GM12878 (cell line): ENCODE measurements around the gene CASS4. TPM values are rescaled to one million over a fixed set of nuclear protein-coding genes. Genes with fewer than 3 reads are reported as not detected.

Experiments
- ATAC-seq: fragments of 200-7000 bp; cut with Tn5 transposase; 3 replicates; pipeline ENCODE4 v1.9.1; 2020; ENCODE audit warnings: mild to moderate bottlenecking, moderate library complexity
- BruUV-seq: library from RNA; stranded (reverse); fragments of 400-500 nt; replicated peaks from 2 replicates; lab custom pipeline; 2021; lab: Mats Ljungman, UMichigan
- CTCF ChIA-PET: fragments of 300-600 bp; sonication (Branson Sonifier 250); formaldehyde crosslinking; extraction: SDS; loops from one replicate; lab custom pipeline; 2021; ENCODE audit warnings: inconsistent platforms; lab: Yijun Ruan, JAX
- POLR2A ChIA-PET: fragments of 350-600 bp; formaldehyde crosslinking; extraction: SDS; loops from one replicate; lab custom pipeline; 2021; ENCODE audit warnings: inconsistent platforms; lab: Charles Lee
- RAD21 ChIA-PET: fragments of 300-600 bp; sonication (Branson Sonifier 250); formaldehyde crosslinking; loops from one replicate; lab custom pipeline; 2023; ENCODE audit warnings: antibody characterized with exemption; ENCODE audit not compliant: unreplicated experiment; lab: Charles Lee
- SMC1A ChIA-PET: fragments of 300-600 bp; sonication (Branson Sonifier 250); formaldehyde crosslinking; loops from one replicate; lab custom pipeline; 2023; ENCODE audit not compliant: unreplicated experiment, uncharacterized antibody; lab: Charles Lee
- DNase-seq: peaks from one replicate; pipeline ENCODE4 v3.0.0-alpha.2; 2011; ENCODE audit warnings: low read depth, low spot score
- FAIRE-seq: peaks from 3 replicates; lab custom pipeline; 2011; peaks lifted over from hg19 to GRCh38; lab: Jason Lieb, UNC
- H2AFZ ChIP-seq: 2 replicates; pipeline ENCODE4 v1.6.0; 2011; ENCODE audit warnings: low read depth, low read length, control low read depth; ENCODE audit not compliant: control insufficient read depth
- H3K27ac ChIP-seq: 2 replicates; pipeline ENCODE4 v1.5.1; 2011; ENCODE audit warnings: control low read depth; ENCODE audit not compliant: control insufficient read depth, insufficient read depth
- H3K27me3 ChIP-seq, 2 experiments: replicated peaks in 1 of 2; 2 replicates each; pipeline versions ENCODE4 v1.6.0 to v1.6.1; 2011; ENCODE audit warnings: low read length in 1 of 2; ENCODE audit not compliant: control insufficient read depth in 2 of 2, insufficient read depth in 2 of 2
- H3K36me3 ChIP-seq, 2 experiments: 2 replicates each; pipeline ENCODE4 v1.5.1; 2011; ENCODE audit warnings: low read length in 1 of 2; ENCODE audit not compliant: control insufficient read depth in 2 of 2, insufficient read depth in 2 of 2
- H3K4me1 ChIP-seq: 2 replicates; pipeline ENCODE4 v1.6.1; 2011; ENCODE audit warnings: mild to moderate bottlenecking, low read length, moderate library complexity, mixed read lengths; ENCODE audit not compliant: control insufficient read depth, insufficient read depth
- H3K4me2 ChIP-seq: 2 replicates; pipeline ENCODE4 v1.6.0; 2011; ENCODE audit warnings: control low read depth; ENCODE audit not compliant: control insufficient read depth, insufficient read depth
- H3K4me3 ChIP-seq: fragments of 200-600 bp; sonication (generic); 2 replicates; pipeline ENCODE4 v1.5.1; 2016
- H3K79me2 ChIP-seq: 2 replicates; pipeline ENCODE4 v1.6.0; 2011; ENCODE audit warnings: low read length; ENCODE audit not compliant: control insufficient read depth, insufficient read depth
- H3K9ac ChIP-seq: 2 replicates; pipeline ENCODE4 v1.8.0; 2011; ENCODE audit warnings: low read length, control low read depth, mixed read lengths; ENCODE audit not compliant: control insufficient read depth, insufficient read depth
- H3K9me3 ChIP-seq: replicated peaks from 3 replicates; pipeline ENCODE4 v1.5.1; 2011; ENCODE audit warnings: mild to moderate bottlenecking, low read length; ENCODE audit not compliant: control insufficient read depth, insufficient read depth
- H4K20me1 ChIP-seq: 2 replicates; pipeline ENCODE4 v1.6.0; 2011; ENCODE audit not compliant: control insufficient read depth, insufficient read depth
- ATF7 ChIP-seq: fragments of 450-650 bp; IDR thresholded peaks from 2 replicates; pipeline ENCODE4 v1.6.1; 2016; ENCODE audit warnings: low read depth, mild to moderate bottlenecking
- BACH1 ChIP-seq: fragments of 450-650 bp; IDR thresholded peaks from 2 replicates; pipeline ENCODE4 v1.6.1; 2017; ENCODE audit warnings: mild to moderate bottlenecking, borderline replicate concordance
- BCL11A ChIP-seq: IDR thresholded peaks from 2 replicates; pipeline ENCODE4 v1.6.1; 2011; ENCODE audit warnings: low read depth, low read length
- CBFB ChIP-seq: IDR thresholded peaks from 2 replicates; pipeline ENCODE4 v1.6.1; 2016; ENCODE audit warnings: antibody characterized with exemption, low read depth
- CHD2 ChIP-seq: IDR thresholded peaks from 2 replicates; pipeline ENCODE4 v1.6.1; 2011; ENCODE audit warnings: low read depth, low read length, improper control_type of control experiment, borderline replicate concordance
- HDGF ChIP-seq: fragments of 450-650 bp; IDR thresholded peaks from 2 replicates; pipeline ENCODE4 v1.6.1; 2016; ENCODE audit warnings: antibody characterized with exemption
- IRF4 ChIP-seq: IDR thresholded peaks from 2 replicates; pipeline ENCODE4 v1.6.1; 2011; ENCODE audit warnings: low read depth, low read length
- KLF5 ChIP-seq: fragments of 450-650 bp; IDR thresholded peaks from 2 replicates; pipeline ENCODE4 v1.6.1; 2014; ENCODE audit warnings: mild to moderate bottlenecking; ENCODE audit not compliant: partially characterized antibody
- MXI1 ChIP-seq: fragments of 150-350 bp; IDR thresholded peaks from 2 replicates; pipeline ENCODE4 v1.6.1; 2011; ENCODE audit warnings: low read depth, mild to moderate bottlenecking, inconsistent platforms, low read length, improper control_type of control experiment
- MYC ChIP-seq: IDR thresholded peaks from 2 replicates; pipeline ENCODE4 v1.6.1; 2011; ENCODE audit warnings: mild to moderate bottlenecking, low read length, moderate library complexity, inconsistent platforms; ENCODE audit not compliant: insufficient read depth, insufficient replicate concordance, insufficient read length, severe bottlenecking
- NFYB ChIP-seq: IDR thresholded peaks from 2 replicates; pipeline ENCODE4 v1.6.1; 2011; ENCODE audit warnings: low read depth, mild to moderate bottlenecking, low read length, improper control_type of control experiment, moderate library complexity; ENCODE audit not compliant: insufficient read depth
- PKNOX1 ChIP-seq: fragments of 450-650 bp; IDR thresholded peaks from 2 replicates; pipeline ENCODE4 v1.6.1; 2016; ENCODE audit warnings: mild to moderate bottlenecking
- SMAD1 ChIP-seq: fragments of 450-650 bp; IDR thresholded peaks from 2 replicates; pipeline ENCODE4 v1.6.1; 2018; ENCODE audit warnings: mild to moderate bottlenecking, low read depth; ENCODE audit not compliant: partially characterized antibody
- SRF ChIP-seq, 2 experiments: IDR thresholded peaks; 2 replicates each; pipeline ENCODE4 v1.6.1; 2011; ENCODE audit warnings: low read depth in 2 of 2, low read length in 2 of 2, mild to moderate bottlenecking in 1 of 2, moderate library complexity in 1 of 2
- TARDBP ChIP-seq: IDR thresholded peaks from 2 replicates; pipeline ENCODE4 v1.6.1; 2016; ENCODE audit warnings: borderline replicate concordance
- WGBS: methylation state at CpG from one replicate; pipeline ENCODE4 v1.1.6; 2016; ENCODE audit warnings: low lambda C conversion rate; ENCODE audit not compliant: insufficient replicate concordance, insufficient coverage; ENCODE audit errors: missing lambda C conversion rate; 5-methylcytosine and 5-hydroxymethylcytosine counted together
- in situ Hi-C: fragments of 300-500 bp; cut with MboI; formaldehyde crosslinking; loops from 9 replicates; pipeline ENCODE4 v1.14.3; 2018; ENCODE audit warnings: mixed read lengths
- intact Hi-C: fragments of 100-400 bp; cut with micrococcal nuclease; formaldehyde crosslinking; loops from one replicate; pipeline ENCODE4 v1.14.2; 2022; ENCODE audit not compliant: unreplicated experiment
- polyA plus RNA-seq, 11 experiments: library from polyadenylated mRNA; depleted of rRNA in 4 of 11; unstranded in 6 of 11; stranded (reverse) in 5 of 11; fragments of >200 nt; fragmentation: Nextera tagmentation in 4 of 11; fragmentation: Illumina TruSeq in 1 of 11; extraction: Ambion mirVana in 4 of 11; extraction: Trizol in 1 of 11; gene quantifications; 1 replicate in 1 of 11; 2 replicates in 10 of 11; pipeline versions ENCODE4 v1.2.1 to v1.2.3, GENCODE V29; 2011 to 2016; ENCODE audit warnings: inconsistent platforms in 2 of 11, missing spikeins in 2 of 11, low read depth in 1 of 11
- total RNA-seq, 4 experiments: library from RNA; depleted of rRNA in 3 of 4; stranded (reverse); fragments of >200 nt in 3 of 4; fragmentation: Illumina TruSeq in 1 of 4; extraction: Trizol in 1 of 4; gene quantifications; 2 replicates each; pipeline versions ENCODE4 v1.2.1 to v1.2.3, GENCODE V29; 2013 to 2021

CASS4 gene
- total and polyA plus RNA-seq, 10 of the 15 experiments (the other 5 are each of a cell fraction or from before 2014, with no cell fraction given), result 0.04 to 0.24 (median 0.11) TPM; not detected in 1

- H3K27ac ChIP-seq, result no peak overlapping the region
- no peak overlapping the region for H3K9ac ChIP-seq
- no peak overlapping the region for H3K4me3 ChIP-seq
- H3K79me2 ChIP-seq, result no peaks in the 10 kb centered on the region
- RAD21 ChIA-PET, result no interaction called here
- in situ Hi-C loops (no loop called here), intact Hi-C loops (no loop called here)
- WGBS, result 68% methylated on average over 1 of the region's 1 CpG
- no peak overlapping the region for H2AFZ ChIP-seq
- H3K27me3 ChIP-seq, result no peaks in the 10 kb centered on the region
- no peak for FAIRE-seq
- H3K36me3 ChIP-seq, result no peaks in the 10 kb centered on the region
- DNase-seq, result no peak
- SMC1A ChIA-PET, result interaction anchor here (1.2 to 1.7 kb wide), 4 partner anchors 8 to 68 kb away, joined by 3 to 4 read pairs (median 4); partner anchors contain the start of gene CASS4
- BruUV-seq, result no TSS peak
- CTCF ChIA-PET, result interaction anchor here (1.5 kb wide), 1 partner anchor 11 kb away, joined by 6 read pairs; the partner anchor contains the start of gene CASS4
- no peak for ATAC-seq
- POLR2A ChIA-PET, result no interaction called here
- TF ChIP-seq MXI1 (no peak), ATF7 (no peak), KLF5 (no peak), CHD2 (no peak), TARDBP (no peak), MYC (no peak), SMAD1 (no peak), SRF (IDR thresholded peaks at IDR 0.05; ENCODE audit: low read depth in 2 of 2, low read length in 2 of 2) (no peak), CBFB (no peak), NFYB (no peak), HDGF (no peak), BACH1 (no peak), IRF4 (no peak), PKNOX1 (no peak), BCL11A (no peak)
- no peak overlapping the region for H3K4me2 ChIP-seq
- peaks cover 7% of the 10 kb centered on the region for H3K4me1 ChIP-seq
- no peaks in the 10 kb centered on the region for H4K20me1 ChIP-seq
- H3K9me3 ChIP-seq, result no peaks in the 10 kb centered on the region
Measured at GRCh38 chr20:56423886-56424285, 11.8 kb downstream of the CASS4 start.
